Hematopoietic multipotent progenitor cell (in vitro differentiated cells): ENCODE data around the gene FYCO1. TPM values are rescaled to one million over a fixed set of nuclear protein-coding genes. Genes with fewer than 3 reads are reported as not detected.

Experiments
- DNase-seq, 3 donors: peaks; one replicate each; pipeline ENCODE4 v3.0.0-alpha.2; 2011 to 2015; ENCODE audit warnings: low read depth in 2 of 3, low spot score in 2 of 3
- total RNA-seq: library from RNA; depleted of rRNA; stranded (reverse); fragments of >200 nt; gene quantifications from one replicate; pipeline ENCODE4 v1.2.3, GENCODE V29; 2012

FYCO1 gene
- total RNA-seq, 1 donor = 13.7 TPM

- no peak for DNase-seq
These were observed 72.6 kb downstream of the FYCO1 start for GRCh38 chr3:45922950-45923590.

- no peak for DNase-seq
These were observed 73.6 kb downstream of the FYCO1 start for GRCh38 chr3:45922039-45922326.

- DNase-seq = no peak
These were observed 74.2 kb downstream of the FYCO1 start for GRCh38 chr3:45921158-45922038.

GRCh38 chr3:45917146-45917898 lies 78.3 kb downstream of the FYCO1 start:
- DNase-seq = no peak

- no peak for DNase-seq
These were observed 79.9 kb downstream of the FYCO1 start for GRCh38 chr3:45915518-45916231.

- DNase-seq = no peak
These were observed 80.6 kb downstream of the FYCO1 start for GRCh38 chr3:45915059-45915439.

DNA sequence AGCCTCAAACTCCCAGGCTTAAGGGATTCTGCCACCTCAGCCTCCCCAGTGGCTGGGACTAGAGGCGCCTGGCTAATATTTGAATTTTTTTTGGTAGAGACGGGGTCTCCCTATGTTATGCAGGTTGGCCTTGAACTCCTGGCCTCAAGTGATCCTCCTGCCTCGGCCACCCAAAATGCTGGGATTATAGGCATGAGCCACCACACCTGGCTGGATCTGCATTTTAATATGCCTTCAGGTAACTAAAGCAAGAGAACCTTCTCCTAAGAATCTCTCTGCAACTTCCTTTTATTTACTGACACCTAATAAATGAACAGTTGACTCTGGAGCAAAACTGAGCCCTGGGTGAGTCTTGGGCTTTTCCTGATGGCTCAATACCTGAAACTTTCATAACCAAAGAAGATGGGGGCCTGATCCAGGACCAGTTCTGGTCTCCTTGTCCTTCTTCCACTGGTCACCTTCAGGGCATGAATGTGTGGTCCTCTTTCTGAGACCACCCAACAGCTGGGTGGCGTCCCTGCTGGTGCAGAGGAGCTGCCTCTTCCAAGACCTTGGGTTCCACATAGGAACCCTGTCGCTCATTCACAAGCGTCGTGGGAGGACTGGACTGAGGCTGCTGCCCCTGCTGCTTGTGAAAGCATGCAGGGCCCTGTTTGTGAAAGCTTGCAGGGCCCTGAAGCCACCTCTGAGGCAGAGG lies 81.1 kb downstream of the FYCO1 start:
- no peak for DNase-seq

GRCh38 chr3:45912435-45912834 lies 83.2 kb downstream of the FYCO1 start:
- DNase-seq = no peak

- no peak for DNase-seq
These were observed 84.0 kb downstream of the FYCO1 start for GRCh38 chr3:45911511-45912226.

DNA sequence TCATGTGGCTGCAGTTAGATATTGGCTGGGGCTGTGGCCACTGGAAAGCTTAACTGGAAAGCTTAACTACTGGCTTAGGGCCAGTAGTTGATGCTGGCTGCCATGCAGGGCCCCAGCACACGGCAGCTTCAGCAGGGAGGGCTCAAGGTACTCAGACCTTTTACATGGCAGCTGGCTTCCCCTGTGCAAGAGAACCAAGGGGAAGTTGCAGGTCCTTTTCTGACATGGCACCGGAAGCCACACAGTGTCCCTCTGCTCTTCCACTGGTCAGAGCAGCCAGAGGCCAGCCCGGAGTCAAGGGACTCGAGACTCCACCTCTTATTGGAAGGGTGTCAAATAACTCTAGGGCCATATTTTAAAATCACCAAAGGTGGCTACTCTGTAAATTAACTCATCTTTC lies 84.7 kb downstream of the FYCO1 start:
- DNase-seq = no peak

GRCh38 chr3:45909542-45909941 lies 86.1 kb downstream of the FYCO1 start:
- no peak for DNase-seq

- no peak for DNase-seq
These were observed 86.9 kb downstream of the FYCO1 start for GRCh38 chr3:45908761-45909160.

DNA sequence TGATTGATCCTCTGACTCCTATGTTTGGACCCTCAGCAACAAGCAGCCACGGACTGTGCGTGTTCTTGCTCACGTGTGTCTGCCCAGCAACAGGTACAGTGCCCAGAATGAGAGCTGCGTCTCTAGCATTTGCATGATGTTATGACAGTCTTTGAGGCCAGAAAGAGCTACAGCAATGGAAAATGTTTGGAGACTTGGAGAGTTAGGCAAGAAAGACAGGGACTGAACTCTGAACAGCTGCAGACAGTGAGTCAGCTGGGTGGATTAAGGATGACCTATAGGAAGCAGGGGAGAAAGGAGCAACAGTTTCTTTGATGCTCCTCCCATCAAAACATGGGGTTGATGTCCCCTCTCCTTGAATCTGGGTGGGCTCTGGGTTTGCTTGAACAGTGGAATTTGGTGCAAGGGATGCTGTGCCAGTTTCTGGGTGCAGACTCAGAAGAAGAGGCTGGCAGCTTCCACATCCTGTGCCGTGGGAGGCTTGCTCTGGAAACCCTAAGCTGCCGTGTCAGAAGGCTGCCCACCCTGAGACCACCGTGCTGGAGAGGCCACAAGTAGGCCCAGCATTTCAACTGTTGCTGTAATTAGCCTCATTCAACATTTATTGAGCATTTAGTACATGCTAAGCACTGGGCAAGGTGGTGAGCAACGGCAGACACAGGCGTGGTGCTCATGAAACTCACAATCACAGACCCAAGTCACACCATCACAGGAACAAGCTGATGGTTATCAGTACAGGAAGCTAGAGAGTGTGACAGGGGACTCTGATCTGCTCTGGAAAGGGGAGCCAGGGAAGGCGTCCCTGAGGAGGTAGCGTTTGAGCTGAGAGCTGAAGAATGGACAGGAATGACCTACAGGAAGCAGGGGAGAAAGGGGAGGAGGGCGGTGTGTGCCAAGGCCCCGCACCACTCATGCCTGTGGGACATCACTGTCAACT lies 87.6 kb downstream of the FYCO1 start:
- no peak for DNase-seq

- peak in 1 of 3 donors; percentile 32 for DNase-seq
These were observed 88.8 kb downstream of the FYCO1 start for GRCh38 chr3:45906681-45907407.

- no peak for DNase-seq
These were observed 89.9 kb downstream of the FYCO1 start for GRCh38 chr3:45905755-45906154.

- DNase-seq = peak in 2 of 3 donors; percentile 21 to 34
These were observed 90.7 kb downstream of the FYCO1 start for GRCh38 chr3:45904931-45905330.

DNA sequence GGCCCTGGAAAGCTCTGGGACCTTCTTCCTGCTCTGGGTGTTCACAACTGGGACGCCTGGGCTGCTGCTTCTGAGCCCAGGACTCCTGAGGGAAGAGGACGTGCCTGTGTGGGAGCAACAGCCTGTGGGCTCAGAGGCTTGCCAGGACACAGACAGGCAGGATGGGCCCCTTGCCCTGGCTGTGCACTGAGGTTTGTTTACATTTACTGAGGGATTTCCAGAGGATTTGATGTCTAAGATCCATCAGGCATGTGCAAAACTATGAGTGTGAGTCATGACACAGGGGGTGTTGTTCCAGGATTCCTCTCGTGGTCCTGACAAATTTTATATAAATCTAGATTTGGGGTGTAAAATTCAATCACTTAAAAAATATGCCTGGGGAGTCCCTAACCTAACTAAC lies 98.7 kb downstream of the FYCO1 start:
- no peak for DNase-seq
